HEK293 (cell line): ENCODE measurements around the gene CHRNA5.

Experiments used
- CTCF ChIA-PET: fragments of 350-600 bp; formaldehyde crosslinking; extraction: SDS; loops from one replicate; lab custom pipeline; 2021; ENCODE audit warnings: antibody characterized with exemption; lab: Yijun Ruan, JAX
- POLR2A ChIA-PET: fragments of 300-600 bp; formaldehyde crosslinking; extraction: SDS; loops from one replicate; lab custom pipeline; 2020; ENCODE audit warnings: antibody characterized with exemption, inconsistent platforms; lab: Yijun Ruan, JAX
- H3K27ac ChIP-seq: fragments of 200-500 bp; sonication (Bioruptor generic); 2 replicates; pipeline ENCODE4 v1.5.1; 2014; ENCODE audit warnings: low read depth, low read length, control low read depth, inconsistent platforms; ENCODE audit errors: extremely low read depth
- H3K36me3 ChIP-seq, 2 experiments: fragments of 200-500 bp in 1 of 2; sonication (Bioruptor generic) in 1 of 2; 1 replicate in 1 of 2; 2 replicates in 1 of 2; pipeline ENCODE4 v1.5.1; 2014 to 2017; ENCODE audit warnings: inconsistent platforms in 2 of 2, low read length in 2 of 2; ENCODE audit not compliant: control insufficient read depth in 2 of 2, insufficient read depth in 1 of 2
- H3K4me1 ChIP-seq: fragments of 200-500 bp; sonication (Bioruptor generic); 2 replicates; pipeline ENCODE4 v1.5.1; 2014; ENCODE audit warnings: mild to moderate bottlenecking, low read length, inconsistent platforms; ENCODE audit not compliant: control insufficient read depth, insufficient read depth
- H3K4me3 ChIP-seq: 2 replicates; pipeline ENCODE4 v1.5.1; 2011; ENCODE audit warnings: low read depth, mild to moderate bottlenecking, control low read depth, low read length, moderate library complexity
- H3K9me3 ChIP-seq: fragments of 200-500 bp; sonication (Bioruptor generic); 2 replicates; pipeline ENCODE4 v1.5.1; 2014; ENCODE audit warnings: low read depth, low read length, inconsistent platforms; ENCODE audit not compliant: control insufficient read depth, insufficient read depth
- EGR2 ChIP-seq: fragments of 450-650 bp; formaldehyde crosslinking; IDR thresholded peaks from 2 replicates; pipeline ENCODE4 v1.5.1; 2016; ENCODE audit warnings: low read depth, missing biosample characterization, missing genetic modification characterization
- MYNN ChIP-seq: fragments of 450-650 bp; formaldehyde crosslinking; IDR thresholded peaks from 2 replicates; pipeline ENCODE4 v1.5.1; 2016; ENCODE audit warnings: missing biosample characterization, missing genetic modification characterization, borderline replicate concordance
- ZFHX2 ChIP-seq: fragments of 450-650 bp; formaldehyde crosslinking; conservative IDR thresholded peaks from 2 replicates; pipeline ENCODE4 v1.5.1; 2016; ENCODE audit warnings: missing biosample characterization, missing genetic modification characterization
- ZFP69B ChIP-seq: fragments of 450-650 bp; formaldehyde crosslinking; IDR thresholded peaks from 2 replicates; pipeline ENCODE4 v1.5.1; 2016; ENCODE audit warnings: missing biosample characterization, missing genetic modification characterization
- ZNF146 ChIP-seq: fragments of 450-650 bp; formaldehyde crosslinking; IDR thresholded peaks from 2 replicates; pipeline ENCODE4 v1.5.1; 2016; ENCODE audit warnings: missing biosample characterization, missing genetic modification characterization
- ZNF292 ChIP-seq: fragments of 450-650 bp; formaldehyde crosslinking; IDR thresholded peaks from 2 replicates; pipeline ENCODE4 v1.5.1; 2016; ENCODE audit warnings: low read depth, missing biosample characterization, missing genetic modification characterization, borderline replicate concordance
- ZNF341 ChIP-seq: fragments of 450-650 bp; formaldehyde crosslinking; IDR thresholded peaks from 2 replicates; pipeline ENCODE4; 2016; ENCODE audit warnings: low read depth, missing biosample characterization, missing genetic modification characterization
- TF ChIP-seq, protein P1 (sequence below): fragments of 450-650 bp; formaldehyde crosslinking; IDR thresholded peaks from 2 replicates; pipeline ENCODE4 v1.5.1; 2016; ENCODE audit warnings: missing biosample characterization, missing genetic modification characterization
- TF ChIP-seq, protein P2 (sequence below): fragments of 450-650 bp; formaldehyde crosslinking; IDR thresholded peaks from 2 replicates; pipeline ENCODE4 v1.5.1; 2016; ENCODE audit warnings: missing biosample characterization, missing genetic modification characterization
- TF ChIP-seq, protein P3 (sequence below): fragments of 450-650 bp; formaldehyde crosslinking; IDR thresholded peaks from 2 replicates; pipeline ENCODE4 v1.5.1; 2016; ENCODE audit warnings: missing biosample characterization, missing genetic modification characterization, borderline replicate concordance
- TF ChIP-seq, protein P4 (sequence below): fragments of 450-650 bp; formaldehyde crosslinking; IDR thresholded peaks from 2 replicates; pipeline ENCODE4 v1.5.1; 2016; ENCODE audit warnings: missing biosample characterization, missing genetic modification characterization

The CHRNA5 gene

DNA sequence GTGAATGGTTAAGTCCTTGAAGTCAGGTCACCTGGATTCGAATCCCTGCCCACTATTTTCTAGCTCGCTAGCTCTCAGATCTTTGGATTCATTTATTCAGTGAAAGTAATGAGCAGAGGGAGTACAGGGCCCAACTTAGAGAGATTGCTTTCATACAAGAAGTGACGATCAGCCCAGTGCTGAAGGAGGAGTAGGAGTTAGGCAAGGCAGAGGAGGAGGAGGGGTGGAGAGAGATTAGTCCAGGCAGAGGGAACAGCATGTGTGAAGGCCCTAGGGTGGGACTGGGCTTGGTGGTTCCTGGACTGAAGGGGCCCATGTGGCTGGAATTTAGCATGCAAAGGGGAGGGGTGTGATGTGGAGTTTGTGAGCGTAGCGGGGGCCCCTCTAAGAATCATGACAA is 3.8 kb upstream of the CHRNA5 start:
- no peak overlapping the region for H3K4me3 ChIP-seq
- POLR2A ChIA-PET: no interaction called here
- peaks cover 4% of the 10 kb centered on the region; the same call in 1 of the 2 replicates for H3K4me1 ChIP-seq
- no peak overlapping the region for H3K27ac ChIP-seq
- no peaks in the 10 kb centered on the region for H3K9me3 ChIP-seq
- no peaks in the 10 kb centered on the region for H3K36me3 ChIP-seq
- TF ChIP-seq EGR2 (tag by site-specific recombination) (peak; percentile 53), ZNF341 (tag by site-specific recombination) (peak; percentile 48), ZFHX2 (tag by site-specific recombination) (peak; percentile 53)
- TF ChIP-seq, protein P1, sequence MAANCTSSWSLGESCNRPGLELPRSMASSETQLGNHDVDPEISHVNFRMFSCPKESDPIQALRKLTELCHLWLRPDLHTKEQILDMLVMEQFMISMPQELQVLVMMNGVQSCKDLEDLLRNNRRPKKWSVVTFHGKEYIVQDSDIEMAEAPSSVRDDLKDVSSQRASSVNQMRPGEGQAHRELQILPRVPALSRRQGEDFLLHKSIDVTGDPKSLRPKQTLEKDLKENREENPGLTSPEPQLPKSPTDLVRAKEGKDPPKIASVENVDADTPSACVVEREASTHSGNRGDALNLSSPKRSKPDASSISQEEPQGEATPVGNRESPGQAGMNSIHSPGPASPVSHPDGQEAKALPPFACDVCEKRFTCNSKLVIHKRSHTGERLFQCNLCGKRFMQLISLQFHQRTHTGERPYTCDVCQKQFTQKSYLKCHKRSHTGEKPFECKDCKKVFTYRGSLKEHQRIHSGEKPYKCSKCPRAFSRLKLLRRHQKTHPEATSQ: no peak
- CTCF ChIA-PET: no interaction called here

DNA sequence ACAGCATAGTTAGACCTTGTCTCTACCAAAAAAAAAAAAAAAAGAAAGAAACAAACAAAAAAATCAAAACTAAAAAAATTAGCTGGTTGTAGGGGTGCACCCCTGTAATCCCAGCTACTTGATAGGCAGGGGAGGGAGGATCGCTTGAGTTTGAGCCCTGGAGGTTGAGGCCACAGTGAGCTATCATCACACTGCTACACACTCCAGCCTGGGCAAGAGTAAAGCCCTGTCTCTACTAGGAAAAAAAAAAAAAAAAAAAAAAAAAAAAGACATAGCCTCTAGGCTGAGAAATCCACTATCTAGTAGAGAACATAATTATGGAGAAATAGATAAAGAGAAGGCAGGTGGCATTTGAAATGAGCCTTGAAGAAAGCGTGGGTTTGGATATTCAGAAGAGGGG is 2.2 kb upstream of the CHRNA5 start:
- CTCF ChIA-PET: interaction anchor here (0.7 kb wide), 1 partner anchor 1860 kb away, joined by 5 read pairs; no protein-coding TSS in a partner anchor
- H3K4me1 ChIP-seq: peaks cover 4% of the 10 kb centered on the region; the same call in 1 of the 2 replicates
- H3K4me3 ChIP-seq: no peak overlapping the region
- no peaks in the 10 kb centered on the region for H3K36me3 ChIP-seq
- H3K9me3 ChIP-seq: no peaks in the 10 kb centered on the region
- TF ChIP-seq, protein P2, sequence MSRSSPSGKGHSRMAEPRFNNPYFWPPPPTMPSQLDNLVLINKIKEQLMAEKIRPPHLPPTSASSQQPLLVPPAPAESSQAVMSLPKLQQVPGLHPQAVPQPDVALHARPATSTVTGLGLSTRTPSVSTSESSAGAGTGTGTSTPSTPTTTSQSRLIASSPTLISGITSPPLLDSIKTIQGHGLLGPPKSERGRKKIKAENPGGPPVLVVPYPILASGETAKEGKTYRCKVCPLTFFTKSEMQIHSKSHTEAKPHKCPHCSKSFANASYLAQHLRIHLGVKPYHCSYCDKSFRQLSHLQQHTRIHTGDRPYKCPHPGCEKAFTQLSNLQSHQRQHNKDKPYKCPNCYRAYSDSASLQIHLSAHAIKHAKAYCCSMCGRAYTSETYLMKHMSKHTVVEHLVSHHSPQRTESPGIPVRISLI: peak; percentile 90
- no peak for TF ChIP-seq ZFP69B
- POLR2A ChIA-PET: interaction anchor here (0.7 kb wide), 2 partner anchors 14 to 298 kb away, joined by 3 to 4 read pairs; no protein-coding TSS in a partner anchor
- no peak overlapping the region for H3K27ac ChIP-seq

DNA sequence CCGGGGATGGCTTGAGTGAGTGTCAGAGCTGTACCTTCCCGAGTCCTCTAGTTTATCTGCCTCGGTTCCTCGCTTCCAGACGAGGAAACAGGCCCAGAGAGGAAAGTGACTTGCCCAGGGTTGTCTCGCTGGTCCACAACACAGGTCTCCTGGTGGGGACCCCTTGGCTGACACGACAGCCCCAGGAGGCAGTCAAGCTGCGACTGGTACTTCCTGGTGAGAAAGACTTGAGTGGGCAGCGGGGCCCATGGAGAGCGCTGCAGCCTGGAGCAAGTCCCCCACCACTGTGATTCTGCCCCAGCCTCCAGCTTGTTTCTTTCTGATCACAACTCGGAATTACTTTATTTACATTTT is 600 bp upstream of the CHRNA5 start:
- no peaks in the 10 kb centered on the region for H3K36me3 ChIP-seq
- no peak overlapping the region for H3K27ac ChIP-seq
- H3K4me1 ChIP-seq: peaks cover 4% of the 10 kb centered on the region; the same call in 1 of the 2 replicates
- POLR2A ChIA-PET: interaction anchor here (0.6 to 5.2 kb wide), 25 partner anchors 9 to 604 kb away, joined by 3 to 78 read pairs (median 6); partner anchors contain the start of genes HYKK, IREB2, MORF4L1 and PSMA4
- no peak overlapping the region for H3K4me3 ChIP-seq
- no peaks in the 10 kb centered on the region for H3K9me3 ChIP-seq
- no peak for TF ChIP-seq ZNF292 (tag by site-specific recombination)
- TF ChIP-seq, protein P3, sequence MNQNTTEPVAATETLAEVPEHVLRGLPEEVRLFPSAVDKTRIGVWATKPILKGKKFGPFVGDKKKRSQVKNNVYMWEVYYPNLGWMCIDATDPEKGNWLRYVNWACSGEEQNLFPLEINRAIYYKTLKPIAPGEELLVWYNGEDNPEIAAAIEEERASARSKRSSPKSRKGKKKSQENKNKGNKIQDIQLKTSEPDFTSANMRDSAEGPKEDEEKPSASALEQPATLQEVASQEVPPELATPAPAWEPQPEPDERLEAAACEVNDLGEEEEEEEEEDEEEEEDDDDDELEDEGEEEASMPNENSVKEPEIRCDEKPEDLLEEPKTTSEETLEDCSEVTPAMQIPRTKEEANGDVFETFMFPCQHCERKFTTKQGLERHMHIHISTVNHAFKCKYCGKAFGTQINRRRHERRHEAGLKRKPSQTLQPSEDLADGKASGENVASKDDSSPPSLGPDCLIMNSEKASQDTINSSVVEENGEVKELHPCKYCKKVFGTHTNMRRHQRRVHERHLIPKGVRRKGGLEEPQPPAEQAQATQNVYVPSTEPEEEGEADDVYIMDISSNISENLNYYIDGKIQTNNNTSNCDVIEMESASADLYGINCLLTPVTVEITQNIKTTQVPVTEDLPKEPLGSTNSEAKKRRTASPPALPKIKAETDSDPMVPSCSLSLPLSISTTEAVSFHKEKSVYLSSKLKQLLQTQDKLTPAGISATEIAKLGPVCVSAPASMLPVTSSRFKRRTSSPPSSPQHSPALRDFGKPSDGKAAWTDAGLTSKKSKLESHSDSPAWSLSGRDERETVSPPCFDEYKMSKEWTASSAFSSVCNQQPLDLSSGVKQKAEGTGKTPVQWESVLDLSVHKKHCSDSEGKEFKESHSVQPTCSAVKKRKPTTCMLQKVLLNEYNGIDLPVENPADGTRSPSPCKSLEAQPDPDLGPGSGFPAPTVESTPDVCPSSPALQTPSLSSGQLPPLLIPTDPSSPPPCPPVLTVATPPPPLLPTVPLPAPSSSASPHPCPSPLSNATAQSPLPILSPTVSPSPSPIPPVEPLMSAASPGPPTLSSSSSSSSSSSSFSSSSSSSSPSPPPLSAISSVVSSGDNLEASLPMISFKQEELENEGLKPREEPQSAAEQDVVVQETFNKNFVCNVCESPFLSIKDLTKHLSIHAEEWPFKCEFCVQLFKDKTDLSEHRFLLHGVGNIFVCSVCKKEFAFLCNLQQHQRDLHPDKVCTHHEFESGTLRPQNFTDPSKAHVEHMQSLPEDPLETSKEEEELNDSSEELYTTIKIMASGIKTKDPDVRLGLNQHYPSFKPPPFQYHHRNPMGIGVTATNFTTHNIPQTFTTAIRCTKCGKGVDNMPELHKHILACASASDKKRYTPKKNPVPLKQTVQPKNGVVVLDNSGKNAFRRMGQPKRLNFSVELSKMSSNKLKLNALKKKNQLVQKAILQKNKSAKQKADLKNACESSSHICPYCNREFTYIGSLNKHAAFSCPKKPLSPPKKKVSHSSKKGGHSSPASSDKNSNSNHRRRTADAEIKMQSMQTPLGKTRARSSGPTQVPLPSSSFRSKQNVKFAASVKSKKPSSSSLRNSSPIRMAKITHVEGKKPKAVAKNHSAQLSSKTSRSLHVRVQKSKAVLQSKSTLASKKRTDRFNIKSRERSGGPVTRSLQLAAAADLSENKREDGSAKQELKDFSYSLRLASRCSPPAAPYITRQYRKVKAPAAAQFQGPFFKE (tag by site-specific recombination): no peak
- TF ChIP-seq, protein P4, sequence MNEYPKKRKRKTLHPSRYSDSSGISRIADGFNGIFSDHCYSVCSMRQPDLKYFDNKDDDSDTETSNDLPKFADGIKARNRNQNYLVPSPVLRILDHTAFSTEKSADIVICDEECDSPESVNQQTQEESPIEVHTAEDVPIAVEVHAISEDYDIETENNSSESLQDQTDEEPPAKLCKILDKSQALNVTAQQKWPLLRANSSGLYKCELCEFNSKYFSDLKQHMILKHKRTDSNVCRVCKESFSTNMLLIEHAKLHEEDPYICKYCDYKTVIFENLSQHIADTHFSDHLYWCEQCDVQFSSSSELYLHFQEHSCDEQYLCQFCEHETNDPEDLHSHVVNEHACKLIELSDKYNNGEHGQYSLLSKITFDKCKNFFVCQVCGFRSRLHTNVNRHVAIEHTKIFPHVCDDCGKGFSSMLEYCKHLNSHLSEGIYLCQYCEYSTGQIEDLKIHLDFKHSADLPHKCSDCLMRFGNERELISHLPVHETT: no peak
- no peak for TF ChIP-seq MYNN
- no peak for TF ChIP-seq ZNF146 (tag by site-specific recombination)
- CTCF ChIA-PET: interaction anchor here (0.6 to 3.2 kb wide), 5 partner anchors 11 to 255 kb away, joined by 3 to 12 read pairs (median 4); partner anchors contain the start of gene PSMA4
